ENCODE measurements around the gene PAQR4.

PAQR4 gene

DNA sequence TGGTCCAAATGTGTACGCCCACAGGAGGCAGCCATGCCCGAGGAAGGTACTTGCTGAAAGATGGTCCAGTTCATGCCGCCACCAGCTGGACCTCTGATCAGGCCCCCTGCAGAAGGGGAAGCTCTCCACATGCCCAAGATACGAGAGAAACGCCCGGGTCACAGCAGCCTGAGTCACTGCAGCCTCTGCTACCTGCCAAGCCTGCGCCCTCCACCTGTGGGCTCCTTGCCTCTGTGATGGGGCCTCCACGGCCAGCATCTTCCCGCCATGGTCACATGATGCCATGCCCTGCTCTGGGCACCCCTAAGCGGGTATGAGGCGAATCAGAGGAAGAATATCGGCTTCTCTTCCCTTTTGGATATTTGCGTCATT, 18.8 kb upstream of the PAQR4 start:
- no peak for TF ChIP-seq CTCF (IDR thresholded peaks at IDR 0.05)

GRCh38 chr16:2950773-2951172, 18.4 kb upstream of the PAQR4 start:
- no peak for TF ChIP-seq CTCF (IDR thresholded peaks at IDR 0.05)

DNA sequence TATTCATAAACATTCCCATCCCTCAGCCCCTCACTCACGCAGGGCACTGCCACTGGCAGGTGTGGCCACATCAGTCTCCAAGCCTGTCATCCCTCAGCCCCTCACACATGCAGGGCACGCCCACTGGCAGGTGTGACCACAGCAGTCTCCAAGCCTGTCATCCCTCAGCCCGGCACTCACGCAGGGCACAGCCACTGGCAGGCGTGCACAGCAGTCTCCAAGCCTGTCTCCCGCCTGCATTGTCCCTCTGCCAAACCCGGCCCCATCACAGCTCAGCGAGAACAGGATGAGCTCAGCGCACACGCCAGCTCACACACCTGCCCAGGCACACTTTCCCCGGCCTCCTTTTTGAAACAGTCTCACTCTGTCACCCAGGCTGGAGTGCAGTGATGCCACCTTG, 16.5 kb upstream of the PAQR4 start:
- TF ChIP-seq CTCF (IDR thresholded peaks at IDR 0.05), result no peak

DNA sequence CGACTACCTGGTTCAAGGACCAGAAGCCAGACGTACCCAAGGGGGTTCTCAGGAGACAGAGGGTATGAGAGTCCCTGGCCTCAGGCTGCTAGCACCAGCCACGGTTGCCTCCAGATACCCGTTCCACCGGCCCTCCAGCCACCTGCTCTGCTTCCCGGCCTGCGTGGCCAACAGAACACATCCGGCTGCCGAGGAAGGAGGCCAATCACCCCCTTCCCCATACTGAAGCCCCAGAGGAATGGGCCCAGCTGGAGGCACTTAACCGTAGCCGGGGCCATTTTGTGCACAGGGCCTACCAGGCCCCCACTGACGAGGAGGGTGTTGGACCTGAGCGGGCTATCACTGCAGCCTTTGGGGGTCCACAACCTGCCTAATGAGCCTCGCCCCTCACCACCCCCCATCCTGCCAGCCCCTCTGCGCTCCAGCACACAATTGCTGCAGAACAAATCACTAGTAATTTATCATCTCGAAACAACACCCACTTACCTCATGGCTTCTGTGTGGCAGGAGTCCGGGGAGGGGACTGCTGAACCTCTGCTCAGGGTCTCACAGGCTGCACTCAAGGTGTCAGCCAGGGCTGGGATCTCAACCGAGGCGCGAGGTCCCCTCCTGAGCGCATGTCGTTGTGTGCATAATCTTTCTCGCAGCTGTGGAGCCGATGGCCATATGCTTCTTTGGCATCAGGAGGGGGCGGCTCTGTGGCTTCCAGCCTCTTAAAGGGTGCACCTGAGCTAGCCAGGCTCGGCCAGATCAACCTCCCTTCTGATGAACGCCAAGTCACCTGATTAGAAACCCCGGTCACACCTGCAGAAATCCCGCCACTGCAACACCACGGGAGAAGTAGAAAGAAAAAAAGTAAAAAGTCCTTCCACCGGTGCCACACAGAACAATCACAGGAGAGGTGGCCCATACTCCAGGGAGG, 15.2 kb upstream of the PAQR4 start:
- TF ChIP-seq CTCF (IDR thresholded peaks at IDR 0.05), result no peak

DNA sequence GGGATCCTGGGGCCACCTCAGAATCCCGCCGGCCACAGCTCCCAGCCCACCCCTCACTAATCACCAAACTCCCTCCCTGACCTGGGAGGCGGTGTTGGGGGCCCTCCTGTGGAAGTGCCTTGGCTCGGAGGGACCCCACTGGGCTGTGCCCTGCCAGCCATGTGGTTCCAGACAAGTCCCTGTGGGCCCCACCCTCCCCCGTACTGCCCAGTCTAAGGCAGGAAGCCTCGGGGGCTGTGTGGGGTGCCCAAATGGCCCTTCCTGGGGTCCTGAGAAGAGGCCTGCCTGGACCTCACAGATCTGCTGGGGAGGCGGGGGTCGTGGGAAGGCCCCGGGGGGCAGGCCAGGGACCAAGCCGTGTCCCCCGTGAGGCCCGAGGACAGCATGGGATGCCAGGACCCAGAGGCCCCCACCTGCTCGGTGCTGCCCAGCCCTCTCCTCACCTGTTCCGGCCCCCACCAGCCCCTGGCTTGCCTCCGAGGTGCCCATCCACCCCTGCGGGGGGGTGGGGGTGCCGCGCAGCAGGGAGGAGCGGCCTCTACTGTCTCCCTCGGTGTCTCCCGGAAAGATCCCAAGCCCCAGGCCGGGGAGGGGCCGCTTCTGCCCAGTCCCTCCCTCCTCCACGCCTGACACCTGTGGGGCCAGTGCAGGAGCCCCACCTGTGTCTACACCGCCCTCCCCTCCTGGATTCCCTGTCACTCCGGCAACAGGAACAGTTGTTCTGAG, 14.3 kb upstream of the PAQR4 start:
- TF ChIP-seq CTCF (IDR thresholded peaks at IDR 0.05), result no peak

GRCh38 chr16:2955438-2955778, 13.7 kb upstream of the PAQR4 start:
- TF ChIP-seq CTCF (IDR thresholded peaks at IDR 0.05), result no peak

DNA sequence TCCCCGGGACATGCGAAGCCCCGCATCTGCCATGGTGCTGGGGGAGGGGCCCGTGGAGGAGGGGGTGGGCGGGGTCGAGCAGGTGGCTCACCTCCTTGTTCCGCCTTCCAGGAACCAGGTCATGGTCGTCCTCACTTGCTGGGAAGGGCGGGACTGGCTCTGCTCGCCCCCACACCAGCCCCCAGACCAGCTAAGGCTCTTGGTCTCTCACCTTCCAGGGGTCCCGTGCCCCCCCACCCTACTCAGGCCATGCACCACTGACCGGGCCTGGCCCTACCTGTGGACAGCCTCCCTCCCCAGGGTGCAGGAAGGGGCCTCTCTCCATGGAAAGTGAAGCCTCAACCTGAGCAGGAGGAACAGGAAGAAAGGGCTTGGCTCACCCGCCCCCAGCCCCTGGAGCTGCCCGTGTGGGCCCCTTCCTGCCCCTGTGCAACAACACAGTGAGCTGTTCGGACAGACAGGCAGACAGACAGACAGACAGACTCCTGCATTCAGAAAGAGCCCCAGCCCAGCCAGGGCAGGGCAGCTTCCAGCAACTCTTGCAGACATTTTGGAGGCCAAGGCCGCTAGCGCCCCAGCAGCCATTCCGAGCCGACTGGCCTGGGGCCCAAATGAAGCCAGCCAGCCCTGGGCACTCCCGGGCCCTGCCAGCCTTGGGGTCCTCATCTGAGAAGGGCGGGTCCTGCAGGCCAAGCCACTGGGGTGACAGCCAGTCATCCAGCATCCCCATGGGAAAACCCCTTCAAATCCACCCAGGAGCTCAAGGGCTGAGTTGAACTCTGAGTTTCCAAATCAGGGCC, 13.2 kb upstream of the PAQR4 start:
- no peak for TF ChIP-seq CTCF (IDR thresholded peaks at IDR 0.05)

Data from LNCAP (cell line).